ENCODE data around the gene TUBB3. TPM values are rescaled to one million over a fixed set of nuclear protein-coding genes. Genes with fewer than 3 reads are reported as not detected.

Gene TUBB3
- total RNA-seq, 1 donor from 2014 or later, result 541 TPM

DNA sequence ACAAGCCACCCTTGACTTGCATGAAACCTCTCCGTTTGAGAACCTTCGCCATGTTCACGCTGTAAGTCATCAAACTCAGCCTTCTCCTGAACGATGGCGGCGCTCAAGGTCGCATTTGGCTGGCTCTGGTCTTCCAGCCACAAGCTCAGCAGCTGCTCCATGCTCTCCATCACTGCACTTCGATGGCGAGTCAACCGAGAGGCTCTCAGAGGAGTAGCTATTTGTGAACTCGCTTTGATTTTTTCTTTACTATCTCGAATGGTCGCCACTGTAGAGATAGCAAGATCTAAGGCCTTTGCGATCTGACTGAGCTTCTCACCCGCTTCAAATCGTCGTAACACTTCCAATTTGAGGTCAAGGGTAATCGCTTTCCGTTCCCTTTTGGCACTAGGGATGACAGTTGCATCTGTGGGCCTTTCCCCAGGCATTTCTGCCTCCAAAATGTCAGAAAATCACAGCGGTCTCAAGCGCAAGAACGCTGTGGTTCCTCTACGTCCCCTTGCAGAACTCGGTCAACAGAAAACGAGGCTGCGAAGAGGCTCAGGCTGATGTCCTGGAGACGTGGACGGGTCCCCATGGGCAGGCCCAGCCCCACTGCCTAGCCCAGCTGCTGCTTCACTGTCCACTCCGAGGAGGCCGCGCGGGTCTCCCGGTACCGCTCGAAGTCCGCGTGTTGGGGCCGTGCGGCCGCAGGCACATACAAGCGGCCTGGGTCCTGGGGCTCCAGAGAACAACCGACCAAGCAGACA lies 48.5 kb downstream of the TUBB3 start:
- Mint-ChIP-seq H3K27ac (ENCODE audit: unreplicated experiment) (peak overlapping the region; percentile 8), H3K4me1 (peaks cover 24% of the 10 kb centered on the region), H3K36me3 (ENCODE audit: low read depth) (peaks cover 16% of the 10 kb centered on the region), H3K9me3 (peaks cover 5% of the 10 kb centered on the region), H3K27me3 (ENCODE audit: low read depth) (no peaks in the 10 kb centered on the region), H3K4me3 (peak overlapping the region; percentile 67)
- TF ChIP-seq, protein P1, sequence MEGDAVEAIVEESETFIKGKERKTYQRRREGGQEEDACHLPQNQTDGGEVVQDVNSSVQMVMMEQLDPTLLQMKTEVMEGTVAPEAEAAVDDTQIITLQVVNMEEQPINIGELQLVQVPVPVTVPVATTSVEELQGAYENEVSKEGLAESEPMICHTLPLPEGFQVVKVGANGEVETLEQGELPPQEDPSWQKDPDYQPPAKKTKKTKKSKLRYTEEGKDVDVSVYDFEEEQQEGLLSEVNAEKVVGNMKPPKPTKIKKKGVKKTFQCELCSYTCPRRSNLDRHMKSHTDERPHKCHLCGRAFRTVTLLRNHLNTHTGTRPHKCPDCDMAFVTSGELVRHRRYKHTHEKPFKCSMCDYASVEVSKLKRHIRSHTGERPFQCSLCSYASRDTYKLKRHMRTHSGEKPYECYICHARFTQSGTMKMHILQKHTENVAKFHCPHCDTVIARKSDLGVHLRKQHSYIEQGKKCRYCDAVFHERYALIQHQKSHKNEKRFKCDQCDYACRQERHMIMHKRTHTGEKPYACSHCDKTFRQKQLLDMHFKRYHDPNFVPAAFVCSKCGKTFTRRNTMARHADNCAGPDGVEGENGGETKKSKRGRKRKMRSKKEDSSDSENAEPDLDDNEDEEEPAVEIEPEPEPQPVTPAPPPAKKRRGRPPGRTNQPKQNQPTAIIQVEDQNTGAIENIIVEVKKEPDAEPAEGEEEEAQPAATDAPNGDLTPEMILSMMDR (conservative IDR thresholded peaks at IDR 0.05), result no peak
- no peak for DNase-seq (ENCODE audit: low read depth, low spot score)

DNA sequence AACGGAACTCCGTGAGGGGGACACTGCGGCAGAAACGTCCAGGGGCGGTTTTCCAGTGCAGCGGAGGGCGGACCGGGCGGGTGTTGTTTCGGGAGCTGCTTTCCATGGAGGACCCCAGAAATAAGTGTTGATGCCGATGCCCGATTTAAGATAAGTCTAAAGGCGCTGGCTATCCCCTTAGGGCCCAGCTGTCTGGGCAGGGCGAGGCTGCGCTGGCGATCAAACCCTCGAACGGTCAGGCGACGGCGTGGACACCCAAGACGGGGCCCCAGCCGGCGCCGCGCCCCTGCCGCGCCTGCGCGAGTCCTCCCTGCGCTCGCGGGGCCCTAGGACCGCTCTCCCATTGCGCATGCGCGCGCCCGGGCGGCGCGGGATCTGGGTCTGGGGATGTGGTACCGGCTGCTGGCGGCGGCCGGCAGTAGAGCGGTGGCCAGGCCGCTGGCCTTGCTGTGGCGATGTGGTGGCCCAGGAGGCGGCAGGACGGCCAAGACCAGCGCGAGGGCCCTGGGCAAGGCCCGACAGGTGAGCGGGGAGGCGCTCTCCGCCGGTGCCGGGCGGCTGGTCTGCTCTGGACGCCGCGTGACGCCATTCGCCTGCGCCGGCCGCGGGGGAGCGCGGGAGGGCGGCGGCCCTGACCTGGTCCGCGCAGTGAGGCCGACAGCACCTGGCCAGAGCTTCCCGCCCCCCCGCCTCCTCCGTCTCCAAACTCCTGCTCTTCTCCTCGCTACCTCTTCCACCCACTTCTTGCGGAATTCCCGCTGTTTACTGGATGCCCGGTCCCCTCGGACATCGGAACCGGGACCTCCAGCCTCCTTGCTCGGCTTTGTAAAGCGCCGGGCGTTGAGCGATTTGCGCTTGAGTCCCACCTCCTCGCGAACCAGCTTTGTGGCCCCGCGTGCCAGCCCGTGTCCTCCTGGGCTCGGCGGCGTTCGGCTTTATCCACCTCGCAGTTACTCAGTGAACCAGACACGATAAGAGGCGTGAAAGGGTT lies 49.4 kb downstream of the TUBB3 start:
- DNase-seq (ENCODE audit: low read depth, low spot score), result peak; percentile 85
- H3K36me3 Mint-ChIP-seq (ENCODE audit: low read depth), result peaks cover 16% of the 10 kb centered on the region
- H3K4me3 Mint-ChIP-seq, result peak overlapping the region; percentile 96
- no peaks in the 10 kb centered on the region for H3K27me3 Mint-ChIP-seq (ENCODE audit: low read depth)
- peaks cover 21% of the 10 kb centered on the region for H3K4me1 Mint-ChIP-seq
- peak overlapping the region; percentile 96 for H3K27ac Mint-ChIP-seq (ENCODE audit: unreplicated experiment)
- peaks cover 5% of the 10 kb centered on the region for H3K9me3 Mint-ChIP-seq
- TF ChIP-seq, protein P1 (conservative IDR thresholded peaks at IDR 0.05), result no peak

DNA sequence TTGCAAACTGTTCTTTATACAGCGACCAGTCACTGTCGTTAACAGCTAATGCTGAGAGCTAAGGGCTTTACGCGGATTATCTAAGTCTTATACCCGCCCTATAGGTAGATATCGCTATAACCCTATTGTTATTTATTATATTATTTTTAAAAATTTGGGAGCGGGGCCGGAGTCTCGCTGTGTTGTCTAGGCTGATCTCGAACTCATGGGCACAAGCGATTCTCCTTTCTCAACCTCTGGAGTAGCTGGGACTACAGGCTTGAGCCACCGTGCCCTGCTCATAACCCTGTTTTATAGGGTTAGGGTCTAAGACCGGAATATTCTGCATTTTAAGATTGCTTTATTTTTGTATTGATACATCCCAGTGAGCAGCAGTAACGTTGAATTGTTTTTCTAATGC lies 50.1 kb downstream of the TUBB3 start:
- H3K27me3 Mint-ChIP-seq (ENCODE audit: low read depth), result no peaks in the 10 kb centered on the region
- DNase-seq (ENCODE audit: low read depth, low spot score), result no peak

DNA sequence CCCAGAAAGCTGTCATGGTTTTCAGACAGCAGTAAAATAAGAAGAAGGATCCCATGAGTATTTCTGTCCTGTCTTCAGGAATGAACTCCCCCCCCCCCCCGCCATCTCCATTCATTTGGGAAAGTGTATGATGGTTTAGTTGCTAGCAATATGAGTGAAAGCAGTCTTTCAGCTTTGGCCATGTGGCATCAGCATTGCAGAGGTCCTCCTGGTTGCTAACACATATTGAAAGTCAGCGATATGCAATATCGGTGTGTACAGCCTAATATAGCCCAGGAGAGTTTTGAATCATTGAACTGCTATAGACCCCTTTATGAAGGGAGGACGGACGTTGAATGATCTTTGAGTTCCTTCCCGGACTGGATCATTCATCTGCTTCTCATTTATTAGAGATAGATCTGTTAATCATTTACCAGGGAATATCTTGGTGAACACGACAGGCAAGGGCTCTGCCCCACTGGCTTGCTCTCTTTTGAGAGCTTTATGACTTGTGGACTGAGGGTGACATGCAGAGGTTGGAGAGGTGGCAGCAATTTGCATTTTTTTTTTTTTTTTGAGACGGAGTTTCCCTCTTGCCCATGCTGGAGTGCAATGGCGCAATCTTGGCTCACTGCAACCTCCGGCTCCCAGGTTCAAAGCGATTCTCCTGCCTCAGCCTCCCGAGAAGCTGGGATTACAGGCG lies 50.7 kb downstream of the TUBB3 start:
- peaks cover 21% of the 10 kb centered on the region for H3K4me1 Mint-ChIP-seq
- H3K36me3 Mint-ChIP-seq (ENCODE audit: low read depth), result peaks cover 12% of the 10 kb centered on the region
- no peak for DNase-seq (ENCODE audit: low read depth, low spot score)
- H3K9me3 Mint-ChIP-seq, result peaks cover 5% of the 10 kb centered on the region
- peak overlapping the region; percentile 79 for H3K4me3 Mint-ChIP-seq
- peak overlapping the region; percentile 86 for H3K27ac Mint-ChIP-seq (ENCODE audit: unreplicated experiment)
- TF ChIP-seq, protein P1 (conservative IDR thresholded peaks at IDR 0.05), result no peak
- H3K27me3 Mint-ChIP-seq (ENCODE audit: low read depth), result no peaks in the 10 kb centered on the region

More for the DNA sequence above, 50.1 kb downstream of the TUBB3 start:
- Mint-ChIP-seq H3K4me1 (peaks cover 21% of the 10 kb centered on the region), H3K27ac (ENCODE audit: unreplicated experiment) (peak overlapping the region; percentile 96), H3K36me3 (ENCODE audit: low read depth) (peaks cover 14% of the 10 kb centered on the region), H3K9me3 (peaks cover 5% of the 10 kb centered on the region), H3K4me3 (peak overlapping the region; percentile 96)
- TF ChIP-seq, protein P1 (conservative IDR thresholded peaks at IDR 0.05), result no peak

DNA sequence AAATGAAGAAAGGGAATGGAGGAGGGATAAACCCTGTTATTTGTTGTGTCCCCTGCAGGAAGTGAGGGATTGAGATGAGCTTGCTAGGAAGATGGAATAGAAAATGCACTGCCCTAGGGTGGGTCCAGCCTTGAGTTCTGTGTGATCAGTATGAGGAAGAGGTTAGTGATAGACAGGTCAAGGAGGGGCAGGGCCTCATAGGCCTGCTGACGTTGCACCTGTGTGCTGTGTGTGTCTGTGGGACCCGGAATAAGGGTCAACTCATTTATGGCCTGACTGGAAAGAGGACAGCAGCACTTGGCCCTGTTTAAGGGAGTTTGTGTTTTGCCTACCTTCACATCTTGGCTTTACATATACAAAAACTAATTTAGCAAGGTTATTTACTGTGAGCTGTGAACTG lies 51.7 kb downstream of the TUBB3 start:
- Mint-ChIP-seq H3K4me1 (peaks cover 21% of the 10 kb centered on the region), H3K4me3 (peak overlapping the region; percentile 73), H3K36me3 (ENCODE audit: low read depth) (peaks cover 14% of the 10 kb centered on the region), H3K9me3 (peaks cover 5% of the 10 kb centered on the region), H3K27ac (ENCODE audit: unreplicated experiment) (no peak overlapping the region), H3K27me3 (ENCODE audit: low read depth) (no peaks in the 10 kb centered on the region)
- TF ChIP-seq, protein P1 (conservative IDR thresholded peaks at IDR 0.05), result no peak
- no peak for DNase-seq (ENCODE audit: low read depth, low spot score)
